ENCODE data around the gene STRIT1. TPM values are rescaled to one million over a fixed set of nuclear protein-coding genes. Genes with fewer than 3 reads are reported as not detected.

The STRIT1 gene
- total RNA-seq, 1 experiment from 2014 or later, result not detected

Other genes starting within 250 kb of the STRIT1 start
- 12.8 and 14.4 TPM in 2 replicates for gene MME, start 213.4 kb downstream of the STRIT1 start, total RNA-seq (2022)